ENCODE measurements around the gene BBS4. TPM values are rescaled to one million over a fixed set of nuclear protein-coding genes. Genes with fewer than 3 reads are reported as not detected.
A peak's percentile ranks its signal among the peaks of the same experiment; 100 is the strongest.

The BBS4 gene
- total and polyA plus RNA-seq, 2 donors (not counting 1 experiment from before 2014, with no cell fraction given): 13.3 to 34.9 TPM

DNA sequence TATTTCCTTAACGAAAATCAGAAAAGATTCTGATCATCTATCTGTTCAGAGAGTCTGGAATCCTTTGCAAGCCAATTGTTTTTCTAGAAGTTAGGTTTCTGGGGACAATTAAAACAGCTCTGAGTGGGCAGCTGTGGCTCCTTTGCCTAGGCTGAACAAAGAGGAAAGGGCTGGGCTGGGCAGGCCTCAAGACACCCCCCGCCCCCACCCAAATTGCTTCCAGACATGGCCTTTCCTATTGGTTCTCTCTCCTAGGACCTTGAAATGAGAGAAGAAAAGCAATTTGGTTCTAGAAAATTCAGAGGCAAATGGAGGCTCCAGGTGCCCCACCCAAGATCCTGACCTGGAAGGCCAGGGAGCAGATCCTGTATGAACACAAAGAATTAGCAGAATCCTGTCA is 99.8 kb downstream of the BBS4 start:
- H3K27ac Mint-ChIP-seq: no peak overlapping the region
- no peak for DNase-seq
- H4K20me1 ChIP-seq (ENCODE audit: control insufficient read depth, insufficient read depth, low read length, poor library complexity, severe bottlenecking): peaks cover 20% of the 10 kb centered on the region
- H3K27me3 Mint-ChIP-seq: no peaks in the 10 kb centered on the region
- H3K4me1 ChIP-seq (ENCODE audit: control insufficient read depth in 2 of 2, insufficient read depth in 2 of 2, low read length in 2 of 2): peaks cover 25 to 28% of the 10 kb centered on the region in 2 donors
- TF ChIP-seq EZH2 (IDR thresholded peaks at IDR 0.05; ENCODE audit: borderline replicate concordance, insufficient read depth, low read depth, low read length, poor library complexity, severe bottlenecking): no peak
- TF ChIP-seq, protein P1, sequence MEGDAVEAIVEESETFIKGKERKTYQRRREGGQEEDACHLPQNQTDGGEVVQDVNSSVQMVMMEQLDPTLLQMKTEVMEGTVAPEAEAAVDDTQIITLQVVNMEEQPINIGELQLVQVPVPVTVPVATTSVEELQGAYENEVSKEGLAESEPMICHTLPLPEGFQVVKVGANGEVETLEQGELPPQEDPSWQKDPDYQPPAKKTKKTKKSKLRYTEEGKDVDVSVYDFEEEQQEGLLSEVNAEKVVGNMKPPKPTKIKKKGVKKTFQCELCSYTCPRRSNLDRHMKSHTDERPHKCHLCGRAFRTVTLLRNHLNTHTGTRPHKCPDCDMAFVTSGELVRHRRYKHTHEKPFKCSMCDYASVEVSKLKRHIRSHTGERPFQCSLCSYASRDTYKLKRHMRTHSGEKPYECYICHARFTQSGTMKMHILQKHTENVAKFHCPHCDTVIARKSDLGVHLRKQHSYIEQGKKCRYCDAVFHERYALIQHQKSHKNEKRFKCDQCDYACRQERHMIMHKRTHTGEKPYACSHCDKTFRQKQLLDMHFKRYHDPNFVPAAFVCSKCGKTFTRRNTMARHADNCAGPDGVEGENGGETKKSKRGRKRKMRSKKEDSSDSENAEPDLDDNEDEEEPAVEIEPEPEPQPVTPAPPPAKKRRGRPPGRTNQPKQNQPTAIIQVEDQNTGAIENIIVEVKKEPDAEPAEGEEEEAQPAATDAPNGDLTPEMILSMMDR (IDR thresholded peaks at IDR 0.05): no peak
- peaks cover 0 to 11% of the 10 kb centered on the region in 2 experiments for H3K36me3 ChIP-seq (replicated peaks in 1 of 2; ENCODE audit: control extremely low read depth in 1 of 2, control insufficient read depth in 1 of 2, extremely low read depth in 1 of 2, insufficient read depth in 2 of 2, low read length in 1 of 2)
- no peak for ATAC-seq (ENCODE audit: low read depth)
- no peaks in the 10 kb centered on the region for H3K9me3 ChIP-seq (ENCODE audit: control extremely low read depth in 1 of 3, control insufficient read depth in 2 of 3, insufficient read depth in 1 of 3, low read length in 2 of 3)
- ChIA-PET POLR2A (no interaction called here), CTCF (interaction anchor here (1.0 to 1.6 kb wide), 2 partner anchors 9 to 296 kb away, joined by 3 read pairs; no protein-coding TSS in a partner anchor)
- H2AFZ ChIP-seq (ENCODE audit: insufficient read depth, low read depth, low read length, poor library complexity, severe bottlenecking): peak overlapping the region; percentile 86
- no peak overlapping the region for H3K4me3 ChIP-seq (ENCODE audit: control extremely low read depth in 1 of 5, extremely low read depth in 1 of 5, insufficient read depth in 1 of 5, low read depth in 2 of 5, low read length in 4 of 5)
- peaks cover 25% of the 10 kb centered on the region for H3K4me1 Mint-ChIP-seq
- intact Hi-C loops (cut with micrococcal nuclease): loop anchor here (2.0 kb wide), 1 partner anchor 267 kb away; the partner anchor contains the start of gene NEO1
- H3K4me2 ChIP-seq (replicated peaks; ENCODE audit: low read depth, low read length, poor library complexity, severe bottlenecking): no peak overlapping the region
- peaks cover 0 to 2% (median 1%) of the 10 kb centered on the region in 4 experiments for H3K27me3 ChIP-seq (replicated peaks in 1 of 4; ENCODE audit: control extremely low read depth in 1 of 4, control insufficient read depth in 3 of 4, insufficient read depth in 4 of 4, low read length in 3 of 4)
- WGBS (ENCODE audit: insufficient coverage): 80% methylated on average over 1 of the region's 2 CpGs
- no peak overlapping the region for H3K4me3 Mint-ChIP-seq
- no peaks in the 10 kb centered on the region for H3K9me3 Mint-ChIP-seq (ENCODE audit: insufficient read depth)
- H3K79me2 ChIP-seq (ENCODE audit: control insufficient read depth, insufficient read depth, low read length): peaks cover 25% of the 10 kb centered on the region
- no peak overlapping the region for H3K9ac ChIP-seq (ENCODE audit: low read length)
- no peak overlapping the region for H3K27ac ChIP-seq (ENCODE audit: low read length in 2 of 2)

- peaks cover 0 to 2% (median 1%) of the 10 kb centered on the region in 4 experiments for H3K27me3 ChIP-seq (replicated peaks in 1 of 4; ENCODE audit: control extremely low read depth in 1 of 4, control insufficient read depth in 3 of 4, insufficient read depth in 4 of 4, low read length in 3 of 4)
- peaks cover 16% of the 10 kb centered on the region for H4K20me1 ChIP-seq (ENCODE audit: control insufficient read depth, insufficient read depth, low read length, poor library complexity, severe bottlenecking)
- no peak overlapping the region for H3K4me3 ChIP-seq (ENCODE audit: control extremely low read depth in 1 of 5, extremely low read depth in 1 of 5, insufficient read depth in 1 of 5, low read depth in 2 of 5, low read length in 4 of 5)
- H3K36me3 ChIP-seq (replicated peaks in 1 of 2; ENCODE audit: control extremely low read depth in 1 of 2, control insufficient read depth in 1 of 2, extremely low read depth in 1 of 2, insufficient read depth in 2 of 2, low read length in 1 of 2): peaks cover 0 to 7% of the 10 kb centered on the region in 2 experiments
- no peak overlapping the region for H3K4me3 Mint-ChIP-seq
- H3K4me2 ChIP-seq (replicated peaks; ENCODE audit: low read depth, low read length, poor library complexity, severe bottlenecking): no peak overlapping the region
- TF ChIP-seq, protein P1 (IDR thresholded peaks at IDR 0.05): no peak
- TF ChIP-seq EZH2 (IDR thresholded peaks at IDR 0.05; ENCODE audit: borderline replicate concordance, insufficient read depth, low read depth, low read length, poor library complexity, severe bottlenecking): no peak
- no peaks in the 10 kb centered on the region for H3K9me3 ChIP-seq (ENCODE audit: control extremely low read depth in 1 of 3, control insufficient read depth in 2 of 3, insufficient read depth in 1 of 3, low read length in 2 of 3)
- no peak for DNase-seq
- ChIA-PET POLR2A (no interaction called here), CTCF (interaction anchor here (1.6 kb wide), 1 partner anchor 296 kb away, joined by 3 read pairs; no protein-coding TSS in a partner anchor)
- no peaks in the 10 kb centered on the region for H3K27me3 Mint-ChIP-seq
- no peak for ATAC-seq (ENCODE audit: low read depth)
- H3K4me1 Mint-ChIP-seq: peaks cover 21% of the 10 kb centered on the region
- WGBS (ENCODE audit: insufficient coverage): 100% methylated on average over 3 of the region's 4 CpGs
- intact Hi-C loops (cut with micrococcal nuclease): no loop called here
- H3K4me1 ChIP-seq (ENCODE audit: control insufficient read depth in 2 of 2, insufficient read depth in 2 of 2, low read length in 2 of 2): peaks cover 21 to 24% of the 10 kb centered on the region in 2 donors
- no peak overlapping the region for H2AFZ ChIP-seq (ENCODE audit: insufficient read depth, low read depth, low read length, poor library complexity, severe bottlenecking)
- peaks cover 21% of the 10 kb centered on the region for H3K79me2 ChIP-seq (ENCODE audit: control insufficient read depth, insufficient read depth, low read length)
- H3K9ac ChIP-seq (ENCODE audit: low read length): no peak overlapping the region
- H3K9me3 Mint-ChIP-seq (ENCODE audit: insufficient read depth): no peaks in the 10 kb centered on the region
- no peak overlapping the region for H3K27ac ChIP-seq (ENCODE audit: low read length in 2 of 2)
- H3K27ac Mint-ChIP-seq: no peak overlapping the region
These were observed 100.2 kb downstream of the BBS4 start for GRCh38 chr15:72786242-72786641.
